Prostate gland (tissue), 2 donors: ENCODE results near the gene TMEM88. TPM values are rescaled to one million over a fixed set of nuclear protein-coding genes. Genes with fewer than 3 reads are reported as not detected.
A peak's percentile ranks its signal among the peaks of the same experiment; 100 is the strongest.

ENCODE experiments used
- DNase-seq: peaks from one replicate; pipeline ENCODE4 v3.0.0-alpha.2; 2019; ENCODE audit warnings: low spot score
- H3K27ac ChIP-seq, 2 donors: fragments of 200-600 bp; sonication (generic); 2 replicates each; pipeline ENCODE4 v1.5.1; 2017 to 2019
- H3K27me3 ChIP-seq: fragments of 200-600 bp; sonication (generic); replicated peaks from 2 replicates; pipeline ENCODE4 v1.5.1; 2019; ENCODE audit not compliant: insufficient read depth
- H3K36me3 ChIP-seq, 2 donors: fragments of 200-600 bp; sonication (generic); 1 replicate in 1 of 2; 2 replicates in 1 of 2; pipeline versions ENCODE4 v1.5.1 to v1.8.1; 2017 to 2019
- H3K4me1 ChIP-seq: fragments of 200-600 bp; sonication (generic); replicated peaks from 2 replicates; pipeline ENCODE4 v1.5.1; 2019
- H3K4me3 ChIP-seq, 2 donors: fragments of 200-600 bp; sonication (generic); 2 replicates each; pipeline ENCODE4 v1.5.1; 2017 to 2019
- H3K9me3 ChIP-seq: fragments of 200-600 bp; sonication (generic); 2 replicates; pipeline ENCODE4 v1.5.1; 2017
- POLR2A ChIP-seq: fragments of 450-650 bp; IDR thresholded peaks from one replicate; pipeline ENCODE4 v1.6.1; 2016; ENCODE audit warnings: antibody characterized with exemption, mild to moderate bottlenecking
- POLR2AphosphoS5 ChIP-seq: sonication (generic); formaldehyde crosslinking; IDR thresholded peaks from one replicate; pipeline ENCODE4 v1.6.1; 2017; ENCODE audit warnings: antibody characterized with exemption
- WGBS: methylation state at CpG from one replicate; pipeline ENCODE4 v1.1.5; 2018; 5-methylcytosine and 5-hydroxymethylcytosine counted together
- intact Hi-C: fragments of 100-400 bp; cut with DNase I; formaldehyde crosslinking; loops from one replicate; pipeline ENCODE4 v1.14.2; 2022
- total RNA-seq, 2 donors: library from RNA; depleted of rRNA; stranded (reverse); fragments of >200 nt; gene quantifications; one replicate each; pipeline ENCODE4 v1.1.0, GENCODE V29; 2016
- TF ChIP-seq, protein P1 (sequence below), 4 experiments: fragments of 200-600 bp in 2 of 4; fragments of 450-650 bp in 2 of 4; sonication (generic) in 2 of 4; IDR thresholded peaks; 1 replicate in 3 of 4; 2 replicates in 1 of 4; pipeline ENCODE4 v1.5.1; 2016 to 2019; ENCODE audit warnings: antibody characterized with exemption in 4 of 4, mild to moderate bottlenecking in 2 of 4, moderate library complexity in 2 of 4

The TMEM88 gene
- total RNA-seq, 2 donors from 2014 or later: 11.1 to 15.7 TPM

DNA sequence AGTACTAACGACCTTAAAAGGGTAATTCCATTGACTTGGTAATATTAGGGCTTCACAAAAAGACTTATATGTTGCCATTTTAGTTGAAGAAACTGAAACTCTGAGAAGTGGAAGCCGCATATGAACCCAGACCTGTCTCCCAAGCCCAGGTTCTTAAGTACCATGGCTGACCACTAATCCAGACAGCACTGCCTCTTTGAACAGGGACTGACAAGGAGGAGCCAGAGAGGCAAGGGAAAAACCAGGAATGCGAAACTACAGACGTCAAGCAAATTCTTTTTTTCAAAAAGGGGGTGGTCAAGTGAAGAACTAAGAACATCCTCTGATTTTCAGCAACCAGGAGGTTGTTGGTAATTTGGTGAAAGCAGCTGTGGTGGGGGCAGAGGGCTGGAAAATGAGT, 18.2 kb downstream of the TMEM88 start:
- WGBS: 58% methylated on average over 4 of the region's 4 CpGs
- no peak for DNase-seq
- intact Hi-C loops: no loop called here

DNA sequence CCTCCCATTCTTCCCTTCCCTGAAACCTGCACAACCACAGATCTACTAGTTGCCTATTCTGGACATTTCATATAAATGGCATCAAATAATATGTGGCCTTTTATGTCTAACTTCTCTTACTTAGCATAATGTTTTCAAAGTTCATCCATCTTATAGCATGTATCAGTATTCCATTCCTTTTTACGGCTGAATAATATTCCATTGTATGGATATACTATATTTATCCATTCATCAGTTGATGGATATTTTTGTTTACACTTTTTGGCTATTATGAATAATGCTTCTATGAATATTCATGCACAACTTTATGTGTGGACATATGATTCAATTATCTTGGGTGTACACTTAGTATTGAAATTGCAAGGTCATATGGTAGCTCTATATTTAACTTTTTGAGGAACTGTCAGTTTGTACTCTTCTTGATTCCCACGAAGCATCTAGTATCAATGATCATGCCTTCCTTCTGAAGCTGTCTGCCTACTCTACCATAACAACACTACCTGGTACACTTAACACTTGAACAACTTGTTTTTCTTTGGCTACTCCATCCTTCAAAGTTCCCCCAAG, 21.0 kb downstream of the TMEM88 start:
- WGBS: 81% methylated on average over 2 of the region's 2 CpGs
- Histone ChIP-seq H3K27me3 (no peaks in the 10 kb centered on the region), H3K4me1 (peaks cover 4% of the 10 kb centered on the region), H3K9me3 (no peaks in the 10 kb centered on the region), H3K4me3 (no peak overlapping the region), H3K27ac (no peak overlapping the region), H3K36me3 (no peaks in the 10 kb centered on the region)
- intact Hi-C loops: no loop called here
- no peak for TF ChIP-seq POLR2A
- TF ChIP-seq POLR2AphosphoS5: no peak
- TF ChIP-seq, protein P1, sequence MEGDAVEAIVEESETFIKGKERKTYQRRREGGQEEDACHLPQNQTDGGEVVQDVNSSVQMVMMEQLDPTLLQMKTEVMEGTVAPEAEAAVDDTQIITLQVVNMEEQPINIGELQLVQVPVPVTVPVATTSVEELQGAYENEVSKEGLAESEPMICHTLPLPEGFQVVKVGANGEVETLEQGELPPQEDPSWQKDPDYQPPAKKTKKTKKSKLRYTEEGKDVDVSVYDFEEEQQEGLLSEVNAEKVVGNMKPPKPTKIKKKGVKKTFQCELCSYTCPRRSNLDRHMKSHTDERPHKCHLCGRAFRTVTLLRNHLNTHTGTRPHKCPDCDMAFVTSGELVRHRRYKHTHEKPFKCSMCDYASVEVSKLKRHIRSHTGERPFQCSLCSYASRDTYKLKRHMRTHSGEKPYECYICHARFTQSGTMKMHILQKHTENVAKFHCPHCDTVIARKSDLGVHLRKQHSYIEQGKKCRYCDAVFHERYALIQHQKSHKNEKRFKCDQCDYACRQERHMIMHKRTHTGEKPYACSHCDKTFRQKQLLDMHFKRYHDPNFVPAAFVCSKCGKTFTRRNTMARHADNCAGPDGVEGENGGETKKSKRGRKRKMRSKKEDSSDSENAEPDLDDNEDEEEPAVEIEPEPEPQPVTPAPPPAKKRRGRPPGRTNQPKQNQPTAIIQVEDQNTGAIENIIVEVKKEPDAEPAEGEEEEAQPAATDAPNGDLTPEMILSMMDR (IDR thresholded peaks at IDR 0.05): no peak
- no peak for DNase-seq

More for the DNA sequence above, 18.2 kb downstream of the TMEM88 start:
- no peaks in the 10 kb centered on the region for H3K27me3 ChIP-seq
- H3K27ac ChIP-seq: no peak overlapping the region
- no peak overlapping the region for H3K4me3 ChIP-seq
- TF ChIP-seq POLR2AphosphoS5 (no peak), POLR2A (no peak)
- TF ChIP-seq, protein P1 (IDR thresholded peaks at IDR 0.05): no peak
- no peaks in the 10 kb centered on the region for H3K36me3 ChIP-seq
- H3K9me3 ChIP-seq: no peaks in the 10 kb centered on the region
- no peaks in the 10 kb centered on the region for H3K4me1 ChIP-seq

DNA sequence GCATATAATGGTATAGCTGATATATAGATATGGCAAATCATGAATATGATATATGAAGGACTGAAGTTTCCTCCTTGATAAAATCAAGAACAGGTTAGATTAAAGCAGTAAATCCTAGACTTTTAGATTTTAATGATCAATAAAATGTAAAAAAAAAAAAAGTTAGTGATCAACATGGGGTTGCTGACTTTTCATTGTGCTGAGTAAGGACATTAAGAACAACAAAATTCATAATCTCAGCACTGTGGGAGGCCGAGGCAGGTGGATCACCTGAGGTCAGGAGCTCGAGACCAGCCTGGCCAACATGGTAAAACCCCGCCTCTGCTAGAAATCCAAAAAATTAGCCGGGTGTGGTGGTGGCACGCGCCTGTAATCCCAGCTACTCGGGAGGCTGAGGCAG, 23.4 kb downstream of the TMEM88 start:
- H3K4me3 ChIP-seq: no peak overlapping the region
- WGBS: 86% methylated on average over 7 of the region's 7 CpGs
- no peaks in the 10 kb centered on the region for H3K27me3 ChIP-seq
- no peaks in the 10 kb centered on the region for H3K36me3 ChIP-seq
- DNase-seq: no peak
- H3K9me3 ChIP-seq: no peaks in the 10 kb centered on the region
- H3K4me1 ChIP-seq: peaks cover 10% of the 10 kb centered on the region
- TF ChIP-seq POLR2A (no peak), POLR2AphosphoS5 (no peak)
- TF ChIP-seq, protein P1 (IDR thresholded peaks at IDR 0.05): no peak
- H3K27ac ChIP-seq: no peak overlapping the region
- intact Hi-C loops: no loop called here

DNA sequence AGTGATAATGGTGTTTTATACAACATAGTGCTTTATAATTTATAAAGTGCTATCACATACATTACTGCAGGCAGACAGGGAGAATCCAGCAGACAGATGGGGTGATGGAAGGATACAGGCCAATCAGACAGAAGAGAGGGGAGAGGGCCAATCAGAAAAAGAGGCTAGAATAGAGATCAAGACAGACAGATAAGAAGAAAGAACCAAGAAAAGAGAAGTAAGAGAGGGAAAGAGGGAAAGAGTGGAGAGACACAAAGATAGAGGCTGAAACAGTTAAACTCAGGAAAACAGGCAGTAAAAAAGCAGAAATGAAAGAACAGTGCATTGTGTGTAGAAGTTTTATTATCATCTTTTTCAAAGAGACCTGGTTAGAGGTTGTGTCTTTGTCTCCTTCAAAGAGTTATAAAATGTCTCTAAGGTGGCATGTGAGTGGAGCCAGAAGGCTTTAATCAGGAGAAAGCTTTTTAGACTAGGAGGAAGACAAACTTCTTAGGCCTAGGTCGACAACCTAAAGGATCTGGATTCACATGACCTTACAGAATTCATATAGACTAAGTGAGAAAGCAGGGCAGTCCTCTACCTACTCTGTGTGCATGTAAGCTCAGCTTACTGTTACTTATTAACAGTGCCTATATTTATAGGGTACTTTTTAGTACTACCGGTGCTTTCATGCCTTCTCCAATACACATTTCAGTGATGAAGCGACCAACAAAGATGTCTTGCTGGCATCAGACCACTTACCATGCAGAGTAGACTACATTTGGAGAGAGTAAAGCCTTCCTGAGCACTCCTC, 25.4 kb downstream of the TMEM88 start:
- Histone ChIP-seq H3K4me1 (peaks cover 10% of the 10 kb centered on the region), H3K9me3 (no peaks in the 10 kb centered on the region), H3K36me3 (no peaks in the 10 kb centered on the region), H3K4me3 (no peak overlapping the region), H3K27ac (peak overlapping the region; percentile 97 to 99), H3K27me3 (no peaks in the 10 kb centered on the region)
- DNase-seq: no peak
- WGBS: 32% methylated on average over 3 of the region's 3 CpGs
- TF ChIP-seq POLR2AphosphoS5 (no peak), POLR2A (no peak)
- TF ChIP-seq, protein P1 (IDR thresholded peaks at IDR 0.05): no peak
- intact Hi-C loops: no loop called here
